RWPE1 (cell line): ENCODE data around the gene N4BP2L2.

Experiments
- CTCF ChIA-PET: fragments of 350-600 bp; sonication (Branson Sonifier 250); formaldehyde crosslinking; extraction: SDS; loops from one replicate; lab custom pipeline; 2021; lab: Yijun Ruan, JAX
- POLR2A ChIA-PET: fragments of 400-600 bp; formaldehyde crosslinking; extraction: SDS; loops from one replicate; lab custom pipeline; 2020; ENCODE audit warnings: antibody characterized with exemption; ENCODE audit not compliant: low non-redundant PET; lab: Yijun Ruan, JAX
- DNase-seq: peaks from one replicate; pipeline ENCODE4 v3.0.0; 2012; ENCODE audit warnings: low spot score
- H3K27ac ChIP-seq: fragments of 450-650 bp; 2 replicates; pipeline ENCODE4 v1.5.1; 2017
- TF ChIP-seq, protein P1 (sequence below): fragments of 450-650 bp; conservative IDR thresholded peaks from 2 replicates; pipeline ENCODE4 v1.5.1; 2017; ENCODE audit warnings: low read depth, mild to moderate bottlenecking

The N4BP2L2 gene

DNA sequence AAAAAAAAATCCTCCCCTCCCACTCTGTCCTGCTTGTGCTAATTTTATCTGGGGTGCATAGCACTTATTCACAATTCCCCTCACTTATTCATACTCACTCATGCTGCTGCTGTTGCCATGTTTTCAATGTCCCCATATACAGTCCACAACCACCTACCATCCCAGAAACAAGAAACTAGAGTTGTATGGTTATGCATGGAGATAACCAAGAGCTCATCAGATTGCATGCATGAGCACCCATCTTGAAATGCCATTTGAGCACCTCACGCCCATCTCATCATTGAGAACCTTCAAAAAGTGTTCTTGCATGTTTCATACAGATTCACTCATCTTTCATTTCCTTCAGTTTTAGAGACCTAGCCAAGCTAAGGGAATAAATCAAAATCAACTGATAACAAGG is 15.1 kb upstream of the N4BP2L2 start:
- CTCF ChIA-PET, result interaction anchor here (1.6 kb wide), 1 partner anchor 28 kb away, joined by 7 read pairs; no protein-coding TSS in a partner anchor
- TF ChIP-seq, protein P1, sequence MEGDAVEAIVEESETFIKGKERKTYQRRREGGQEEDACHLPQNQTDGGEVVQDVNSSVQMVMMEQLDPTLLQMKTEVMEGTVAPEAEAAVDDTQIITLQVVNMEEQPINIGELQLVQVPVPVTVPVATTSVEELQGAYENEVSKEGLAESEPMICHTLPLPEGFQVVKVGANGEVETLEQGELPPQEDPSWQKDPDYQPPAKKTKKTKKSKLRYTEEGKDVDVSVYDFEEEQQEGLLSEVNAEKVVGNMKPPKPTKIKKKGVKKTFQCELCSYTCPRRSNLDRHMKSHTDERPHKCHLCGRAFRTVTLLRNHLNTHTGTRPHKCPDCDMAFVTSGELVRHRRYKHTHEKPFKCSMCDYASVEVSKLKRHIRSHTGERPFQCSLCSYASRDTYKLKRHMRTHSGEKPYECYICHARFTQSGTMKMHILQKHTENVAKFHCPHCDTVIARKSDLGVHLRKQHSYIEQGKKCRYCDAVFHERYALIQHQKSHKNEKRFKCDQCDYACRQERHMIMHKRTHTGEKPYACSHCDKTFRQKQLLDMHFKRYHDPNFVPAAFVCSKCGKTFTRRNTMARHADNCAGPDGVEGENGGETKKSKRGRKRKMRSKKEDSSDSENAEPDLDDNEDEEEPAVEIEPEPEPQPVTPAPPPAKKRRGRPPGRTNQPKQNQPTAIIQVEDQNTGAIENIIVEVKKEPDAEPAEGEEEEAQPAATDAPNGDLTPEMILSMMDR, result no peak

DNA sequence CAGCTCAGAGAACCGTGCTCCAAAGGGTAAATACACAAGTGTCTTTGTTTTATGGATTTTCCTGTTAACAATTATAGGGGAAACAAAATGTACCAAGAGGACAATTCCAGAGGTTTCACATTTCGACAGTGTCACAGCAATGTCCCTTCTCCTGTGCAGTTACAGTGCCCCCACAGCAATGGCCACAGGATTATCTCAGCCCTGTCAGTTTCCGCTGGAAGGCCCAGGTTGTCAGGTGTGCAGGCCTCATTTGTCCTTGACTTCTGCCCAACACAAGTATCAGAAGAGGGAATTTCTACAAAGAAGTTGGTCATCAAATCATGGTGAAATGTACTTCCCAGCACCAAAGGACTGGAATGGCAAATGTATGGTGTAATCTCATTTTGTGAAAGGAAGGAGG is 11.2 kb upstream of the N4BP2L2 start:
- CTCF ChIA-PET, result interaction anchor here (1.0 kb wide), 1 partner anchor 11 kb away, joined by 3 read pairs; the partner anchor contains the start of gene N4BP2L2
- H3K27ac ChIP-seq, result no peak overlapping the region
- TF ChIP-seq, protein P1, result no peak
- no peak for DNase-seq
- POLR2A ChIA-PET, result no interaction called here

More for the DNA sequence above, 15.1 kb upstream of the N4BP2L2 start:
- no peak for DNase-seq
- H3K27ac ChIP-seq, result no peak overlapping the region
- POLR2A ChIA-PET, result no interaction called here

DNA sequence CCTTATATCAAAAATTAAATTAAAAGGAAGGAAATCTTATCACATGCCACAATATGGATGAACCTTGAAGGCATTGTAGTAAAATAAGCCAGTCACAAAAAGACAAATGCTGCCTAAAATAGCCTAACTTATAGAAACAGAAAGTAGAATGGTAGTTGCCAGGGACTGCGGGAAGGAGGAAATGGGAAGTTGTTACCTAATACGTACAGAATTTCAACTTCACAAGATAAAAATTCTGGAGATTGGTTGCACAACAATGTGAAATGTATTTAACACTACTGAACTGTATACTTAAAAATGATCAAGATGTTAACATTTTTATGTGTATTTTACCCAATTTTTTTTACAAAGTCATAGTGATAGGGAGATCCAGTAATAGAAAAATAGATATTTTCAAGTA is 10.2 kb upstream of the N4BP2L2 start:
- CTCF ChIA-PET, result interaction anchor here (1.0 kb wide), 1 partner anchor 10 kb away, joined by 3 read pairs; the partner anchor contains the start of gene N4BP2L2
- DNase-seq, result no peak
- POLR2A ChIA-PET, result no interaction called here
- TF ChIP-seq, protein P1, result no peak
- no peak overlapping the region for H3K27ac ChIP-seq

DNA sequence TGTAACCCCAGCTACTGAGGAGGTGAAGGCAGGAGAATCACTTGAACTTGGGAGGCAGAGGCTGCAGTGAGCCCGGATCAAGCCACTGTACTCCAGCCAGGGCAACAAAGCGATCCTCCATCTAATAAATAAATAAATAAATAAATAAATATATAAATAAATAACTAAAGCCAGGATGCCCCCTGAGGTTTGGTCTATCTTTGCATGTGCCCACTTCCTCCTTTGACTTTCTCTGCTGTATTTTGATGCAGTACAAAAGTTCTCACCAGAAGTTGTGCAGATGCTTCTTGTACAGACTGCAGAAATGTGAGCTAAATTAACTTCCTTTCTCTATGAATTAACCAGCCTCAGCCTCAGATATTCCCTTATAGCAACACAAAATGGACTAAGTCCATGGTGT is 6.5 kb upstream of the N4BP2L2 start:
- ChIA-PET CTCF (no interaction called here), POLR2A (no interaction called here)
- TF ChIP-seq, protein P1, result no peak

DNA sequence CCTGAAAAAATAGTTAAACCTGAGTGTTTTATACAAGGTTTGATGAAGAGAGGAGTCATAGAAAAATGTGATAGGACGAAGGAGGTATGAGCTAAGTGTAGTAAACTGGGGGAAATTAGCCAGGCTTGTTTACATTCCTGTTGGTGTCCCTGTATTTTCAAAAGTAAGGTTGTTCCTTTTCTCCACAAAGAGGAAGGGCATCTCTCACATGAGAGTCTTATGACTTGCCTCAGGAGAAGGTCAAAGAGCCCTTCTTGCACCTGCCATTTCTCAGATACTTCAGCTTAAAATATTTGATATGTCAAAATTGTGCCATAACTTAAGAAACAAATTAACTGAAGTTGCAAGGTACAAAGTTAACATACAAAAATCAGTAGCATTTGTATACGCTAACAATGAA is 3.6 kb upstream of the N4BP2L2 start:
- DNase-seq, result no peak
- CTCF ChIA-PET, result no interaction called here
- no peak overlapping the region for H3K27ac ChIP-seq
- POLR2A ChIA-PET, result no interaction called here
- TF ChIP-seq, protein P1, result no peak

More for the DNA sequence above, 6.5 kb upstream of the N4BP2L2 start:
- no peak for DNase-seq
- no peak overlapping the region for H3K27ac ChIP-seq

DNA sequence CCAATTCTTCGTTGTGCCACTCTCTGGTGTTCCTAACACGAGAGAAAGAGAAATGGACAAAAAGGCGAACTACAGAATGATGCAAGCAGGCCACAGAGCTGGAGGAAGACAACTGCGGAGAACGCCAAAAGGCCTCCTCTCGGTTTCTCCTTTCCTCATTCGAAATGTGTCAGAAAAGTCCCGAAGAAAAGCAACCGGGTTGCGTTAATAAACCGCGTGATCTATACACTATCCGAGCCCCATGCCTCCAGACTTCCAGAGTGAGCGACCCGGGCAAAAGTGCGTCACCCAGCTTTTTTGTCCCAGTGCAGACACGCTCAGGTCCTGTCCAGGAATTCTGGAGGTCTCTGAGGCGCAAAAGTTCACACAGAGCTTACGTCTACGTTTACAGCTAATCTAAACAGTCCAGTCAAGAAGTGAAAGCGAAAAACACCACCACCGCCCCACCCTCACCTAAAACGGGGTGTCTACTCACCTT is 413 bp downstream of the N4BP2L2 start:
- CTCF ChIA-PET, result no interaction called here
- peak overlapping the region; percentile 87 for H3K27ac ChIP-seq
- TF ChIP-seq, protein P1, result no peak
- DNase-seq, result peak; percentile 55
- POLR2A ChIA-PET, result interaction anchor here (0.7 kb wide), 1 partner anchor 204 kb away, joined by 3 read pairs; no protein-coding TSS in a partner anchor
